Endothelial cell of coronary artery (primary cell): ENCODE data around the gene FUT8. TPM values are rescaled to one million over a fixed set of nuclear protein-coding genes. Genes with fewer than 3 reads are reported as not detected.

Experiments used
- total RNA-seq: library from RNA; depleted of rRNA; stranded (reverse); fragments of >200 nt; gene quantifications from 2 replicates; pipeline ENCODE4 v1.2.3, GENCODE V29; 2014

The FUT8 gene
- total RNA-seq = 41.1 and 60.5 TPM in 2 replicates

DNA sequence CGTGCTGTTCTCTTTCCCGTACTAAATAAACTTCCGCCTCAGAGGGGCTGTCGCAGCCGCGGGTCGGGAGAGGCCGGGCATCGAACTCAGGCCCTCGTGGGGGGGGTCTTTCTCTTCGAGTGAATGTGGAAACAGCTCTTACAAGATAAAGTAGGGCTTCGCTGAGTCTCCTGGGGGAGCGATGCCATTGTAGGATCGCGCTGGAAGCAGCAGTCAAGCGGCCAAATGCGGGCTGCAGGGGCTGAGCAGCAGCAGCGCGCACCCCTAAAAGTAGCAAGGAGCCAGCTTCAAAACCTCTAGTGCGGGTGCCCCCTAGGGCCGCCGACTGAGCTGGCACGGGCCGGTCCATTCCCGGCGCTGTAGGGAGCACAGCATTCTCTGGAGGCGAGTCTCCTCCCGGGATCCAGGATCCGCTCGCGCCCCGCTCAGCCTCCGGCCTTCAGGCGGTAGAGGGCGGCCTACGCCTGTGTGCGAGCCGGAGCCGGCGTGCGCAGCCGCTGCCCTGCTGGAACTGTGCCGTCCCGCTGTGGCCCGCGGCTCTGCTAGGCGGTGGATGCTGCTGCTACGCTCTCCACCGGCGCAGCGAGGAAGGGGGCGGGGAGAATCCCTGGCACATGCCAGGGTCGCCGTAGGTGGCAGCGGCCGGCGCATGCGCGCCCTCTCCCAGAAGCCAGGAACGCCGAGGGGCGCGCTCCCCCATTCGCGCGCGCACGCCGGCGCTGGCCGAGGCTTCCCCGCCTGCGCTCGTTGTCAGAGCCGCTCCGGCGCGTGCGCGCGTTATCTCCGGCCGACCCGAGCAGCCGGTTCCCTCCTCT is at the start of gene FUT8:
FUT8 (plus strand) TSS at position 699 of the 815 bp plus-strand sequence. CDS start 148,834 bp downstream, outside the sequence.

